KMS-11 (cell line): ENCODE results near the gene ALX1.

Experiments
- H2AFZ ChIP-seq: fragments of 200-600 bp; sonication (generic); 2 replicates; pipeline ENCODE4 v1.6.1; 2016; ENCODE audit warnings: antibody characterized with exemption, mixed run types, low read depth
- H3K27ac ChIP-seq: fragments of 200-600 bp; sonication (generic); 2 replicates; pipeline ENCODE4 v1.6.1; 2016; ENCODE audit warnings: mild to moderate bottlenecking, mixed run types
- H3K27me3 ChIP-seq: fragments of 200-600 bp; sonication (generic); 2 replicates; pipeline ENCODE4 v1.6.1; 2017; ENCODE audit warnings: mild to moderate bottlenecking, low read depth, mixed run types, moderate library complexity; ENCODE audit not compliant: insufficient read depth
- H3K36me3 ChIP-seq: fragments of 200-600 bp; sonication (generic); 2 replicates; pipeline ENCODE4 v1.6.1; 2017; ENCODE audit warnings: mild to moderate bottlenecking, mixed run types; ENCODE audit not compliant: insufficient read depth
- H3K4me1 ChIP-seq: fragments of 200-600 bp; sonication (generic); 2 replicates; pipeline ENCODE4 v1.6.1; 2016; ENCODE audit warnings: mild to moderate bottlenecking, low read depth, mixed run types; ENCODE audit not compliant: poor library complexity, severe bottlenecking
- H3K4me2 ChIP-seq: fragments of 200-600 bp; sonication (generic); 2 replicates; pipeline ENCODE4 v1.7.0; 2016; ENCODE audit warnings: mild to moderate bottlenecking, mixed run types
- H3K4me3 ChIP-seq: fragments of 200-600 bp; sonication (generic); IDR thresholded peaks from 2 replicates; pipeline ENCODE4 v1.6.1; 2017; ENCODE audit warnings: low read depth, low read length, mixed read lengths; ENCODE audit not compliant: insufficient read depth
- H3K79me2 ChIP-seq: fragments of 200-600 bp; sonication (generic); 2 replicates; pipeline ENCODE4 v1.6.1; 2016; ENCODE audit warnings: low read depth, mixed run types; ENCODE audit not compliant: insufficient read depth
- H3K9ac ChIP-seq: fragments of 200-600 bp; sonication (generic); 2 replicates; pipeline ENCODE4 v1.6.1; 2016; ENCODE audit warnings: mild to moderate bottlenecking, mixed run types
- H4K20me1 ChIP-seq: fragments of 200-600 bp; sonication (generic); 2 replicates; pipeline ENCODE4 v1.6.1; 2016; ENCODE audit warnings: mild to moderate bottlenecking, mixed run types; ENCODE audit not compliant: insufficient read depth
- TF ChIP-seq, protein P1 (sequence below): fragments of 200-600 bp; sonication (generic); conservative IDR thresholded peaks from 2 replicates; pipeline ENCODE4 v1.6.1; 2017; ENCODE audit warnings: low read depth, mild to moderate bottlenecking, antibody characterized with exemption, low read length, moderate library complexity, mixed read lengths

Gene ALX1

DNA sequence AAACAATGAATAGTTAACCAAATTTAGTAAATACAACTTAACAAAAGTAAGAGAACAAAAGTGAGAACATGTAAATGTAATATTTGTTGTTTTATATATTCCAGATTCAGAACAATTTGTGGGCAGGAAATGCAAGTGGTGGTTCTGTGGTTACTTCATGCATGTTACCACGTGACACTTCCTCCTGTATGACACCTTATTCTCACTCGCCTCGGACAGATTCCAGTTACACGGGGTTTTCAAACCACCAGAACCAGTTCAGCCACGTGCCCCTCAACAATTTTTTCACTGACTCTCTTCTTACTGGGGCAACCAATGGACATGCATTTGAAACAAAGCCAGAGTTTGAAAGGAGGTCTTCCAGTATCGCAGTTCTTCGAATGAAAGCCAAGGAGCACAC lies 21.0 kb downstream of the ALX1 start:
- TF ChIP-seq, protein P1, sequence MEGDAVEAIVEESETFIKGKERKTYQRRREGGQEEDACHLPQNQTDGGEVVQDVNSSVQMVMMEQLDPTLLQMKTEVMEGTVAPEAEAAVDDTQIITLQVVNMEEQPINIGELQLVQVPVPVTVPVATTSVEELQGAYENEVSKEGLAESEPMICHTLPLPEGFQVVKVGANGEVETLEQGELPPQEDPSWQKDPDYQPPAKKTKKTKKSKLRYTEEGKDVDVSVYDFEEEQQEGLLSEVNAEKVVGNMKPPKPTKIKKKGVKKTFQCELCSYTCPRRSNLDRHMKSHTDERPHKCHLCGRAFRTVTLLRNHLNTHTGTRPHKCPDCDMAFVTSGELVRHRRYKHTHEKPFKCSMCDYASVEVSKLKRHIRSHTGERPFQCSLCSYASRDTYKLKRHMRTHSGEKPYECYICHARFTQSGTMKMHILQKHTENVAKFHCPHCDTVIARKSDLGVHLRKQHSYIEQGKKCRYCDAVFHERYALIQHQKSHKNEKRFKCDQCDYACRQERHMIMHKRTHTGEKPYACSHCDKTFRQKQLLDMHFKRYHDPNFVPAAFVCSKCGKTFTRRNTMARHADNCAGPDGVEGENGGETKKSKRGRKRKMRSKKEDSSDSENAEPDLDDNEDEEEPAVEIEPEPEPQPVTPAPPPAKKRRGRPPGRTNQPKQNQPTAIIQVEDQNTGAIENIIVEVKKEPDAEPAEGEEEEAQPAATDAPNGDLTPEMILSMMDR, result no peak
- H3K4me2 ChIP-seq, result no peak overlapping the region
- no peaks in the 10 kb centered on the region for H3K36me3 ChIP-seq
- H4K20me1 ChIP-seq, result no peaks in the 10 kb centered on the region
- no peak overlapping the region for H3K4me3 ChIP-seq
- H3K4me1 ChIP-seq, result no peaks in the 10 kb centered on the region
- H2AFZ ChIP-seq, result no peak overlapping the region
- H3K27ac ChIP-seq, result no peak overlapping the region
- no peak overlapping the region for H3K9ac ChIP-seq
- no peaks in the 10 kb centered on the region for H3K27me3 ChIP-seq
- no peaks in the 10 kb centered on the region for H3K79me2 ChIP-seq

GRCh38 chr12:85308374-85308773 lies 28.4 kb downstream of the ALX1 start:
- no peaks in the 10 kb centered on the region for H3K79me2 ChIP-seq
- H3K36me3 ChIP-seq, result no peaks in the 10 kb centered on the region
- no peak overlapping the region for H3K4me2 ChIP-seq
- no peak overlapping the region for H2AFZ ChIP-seq
- no peaks in the 10 kb centered on the region for H3K27me3 ChIP-seq
- TF ChIP-seq, protein P1, result no peak
- H4K20me1 ChIP-seq, result no peaks in the 10 kb centered on the region
- H3K4me3 ChIP-seq, result no peak overlapping the region
- H3K9ac ChIP-seq, result no peak overlapping the region
- H3K4me1 ChIP-seq, result no peaks in the 10 kb centered on the region
- H3K27ac ChIP-seq, result no peak overlapping the region

DNA sequence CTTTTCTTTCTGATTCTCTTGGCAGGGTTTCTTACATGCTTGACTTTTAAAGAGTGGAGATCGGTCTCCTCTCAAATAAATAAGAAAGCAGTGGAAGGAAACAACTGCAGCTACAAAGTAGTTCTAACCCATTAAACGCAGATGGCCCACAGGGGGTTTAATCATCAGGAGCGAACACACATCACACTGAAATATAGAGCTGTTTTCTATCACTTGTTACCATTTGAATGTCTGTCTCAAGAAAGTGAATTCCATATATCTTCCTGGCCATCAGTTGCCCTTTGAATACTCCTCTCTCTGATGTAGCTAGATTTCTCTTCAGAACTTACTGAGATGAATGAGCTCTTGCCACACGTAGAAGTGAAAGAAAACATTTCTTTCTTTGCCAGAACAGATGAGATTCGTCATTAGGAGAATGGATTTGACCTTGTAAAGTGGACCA lies 29.1 kb downstream of the ALX1 start:
- Histone ChIP-seq H3K79me2 (no peaks in the 10 kb centered on the region), H3K27ac (no peak overlapping the region), H3K4me2 (no peak overlapping the region), H2AFZ (no peak overlapping the region), H3K36me3 (no peaks in the 10 kb centered on the region), H3K4me1 (no peaks in the 10 kb centered on the region), H3K9ac (no peak overlapping the region), H4K20me1 (no peaks in the 10 kb centered on the region), H3K4me3 (no peak overlapping the region), H3K27me3 (no peaks in the 10 kb centered on the region)
- TF ChIP-seq, protein P1, result no peak

GRCh38 chr12:85310025-85310424 lies 30.0 kb downstream of the ALX1 start:
- no peaks in the 10 kb centered on the region for H3K27me3 ChIP-seq
- TF ChIP-seq, protein P1, result no peak
- no peaks in the 10 kb centered on the region for H3K4me1 ChIP-seq
- no peak overlapping the region for H3K9ac ChIP-seq
- H4K20me1 ChIP-seq, result no peaks in the 10 kb centered on the region
- H3K27ac ChIP-seq, result no peak overlapping the region
- H3K4me2 ChIP-seq, result no peak overlapping the region
- no peak overlapping the region for H3K4me3 ChIP-seq
- no peaks in the 10 kb centered on the region for H3K79me2 ChIP-seq
- H2AFZ ChIP-seq, result no peak overlapping the region
- H3K36me3 ChIP-seq, result no peaks in the 10 kb centered on the region
